ENCODE data around the gene CFAP99.

DNA sequence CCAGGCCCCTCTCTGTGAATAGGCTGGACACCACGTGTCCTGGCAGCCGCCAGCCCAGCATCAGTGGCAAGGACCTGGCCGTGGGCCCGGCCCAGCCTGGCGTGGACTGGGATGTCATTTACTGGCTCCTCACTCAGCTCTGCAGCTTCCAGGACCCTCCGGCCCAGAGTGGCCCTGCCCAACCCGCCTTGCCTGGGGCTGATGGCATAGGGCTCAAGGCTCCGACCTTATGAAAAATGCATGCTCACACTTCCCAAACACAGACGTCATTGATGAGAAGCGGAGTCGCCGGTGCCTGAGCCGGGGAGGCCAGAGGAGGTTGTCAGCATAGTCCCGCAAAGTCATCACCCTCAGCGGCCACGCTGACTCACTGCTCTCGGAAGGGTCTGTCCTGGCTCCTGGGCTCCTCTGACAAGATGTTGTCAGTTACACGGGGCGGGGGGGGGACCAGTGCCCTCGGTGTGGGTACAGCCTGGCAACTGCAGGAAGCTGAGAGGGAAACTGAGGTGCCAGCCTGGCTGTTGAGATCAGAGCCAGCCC, 14.3 kb downstream of the CFAP99 start:
- TF ChIP-seq, protein P1, sequence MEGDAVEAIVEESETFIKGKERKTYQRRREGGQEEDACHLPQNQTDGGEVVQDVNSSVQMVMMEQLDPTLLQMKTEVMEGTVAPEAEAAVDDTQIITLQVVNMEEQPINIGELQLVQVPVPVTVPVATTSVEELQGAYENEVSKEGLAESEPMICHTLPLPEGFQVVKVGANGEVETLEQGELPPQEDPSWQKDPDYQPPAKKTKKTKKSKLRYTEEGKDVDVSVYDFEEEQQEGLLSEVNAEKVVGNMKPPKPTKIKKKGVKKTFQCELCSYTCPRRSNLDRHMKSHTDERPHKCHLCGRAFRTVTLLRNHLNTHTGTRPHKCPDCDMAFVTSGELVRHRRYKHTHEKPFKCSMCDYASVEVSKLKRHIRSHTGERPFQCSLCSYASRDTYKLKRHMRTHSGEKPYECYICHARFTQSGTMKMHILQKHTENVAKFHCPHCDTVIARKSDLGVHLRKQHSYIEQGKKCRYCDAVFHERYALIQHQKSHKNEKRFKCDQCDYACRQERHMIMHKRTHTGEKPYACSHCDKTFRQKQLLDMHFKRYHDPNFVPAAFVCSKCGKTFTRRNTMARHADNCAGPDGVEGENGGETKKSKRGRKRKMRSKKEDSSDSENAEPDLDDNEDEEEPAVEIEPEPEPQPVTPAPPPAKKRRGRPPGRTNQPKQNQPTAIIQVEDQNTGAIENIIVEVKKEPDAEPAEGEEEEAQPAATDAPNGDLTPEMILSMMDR (IDR thresholded peaks at IDR 0.05; ENCODE audit: borderline replicate concordance, extremely low read depth, low read length, poor library complexity, severe bottlenecking): no peak
- TF ChIP-seq EZH2 (IDR thresholded peaks at IDR 0.05; ENCODE audit: borderline replicate concordance, low read depth, low read length, severe bottlenecking): no peak
